Stimulated activated CD8-positive, alpha-beta memory T cell treated with anti-CD3 and anti-CD28 coated beads, Interleukin-7, amount 100 ng/mL, for 24 hours (primary cell): ENCODE results near the gene TMEM63C.

Experiments used
- DNase-seq: peaks from one replicate; pipeline ENCODE4 v3.0.0-alpha.2; 2020; ENCODE audit warnings: low read depth

Gene TMEM63C

DNA sequence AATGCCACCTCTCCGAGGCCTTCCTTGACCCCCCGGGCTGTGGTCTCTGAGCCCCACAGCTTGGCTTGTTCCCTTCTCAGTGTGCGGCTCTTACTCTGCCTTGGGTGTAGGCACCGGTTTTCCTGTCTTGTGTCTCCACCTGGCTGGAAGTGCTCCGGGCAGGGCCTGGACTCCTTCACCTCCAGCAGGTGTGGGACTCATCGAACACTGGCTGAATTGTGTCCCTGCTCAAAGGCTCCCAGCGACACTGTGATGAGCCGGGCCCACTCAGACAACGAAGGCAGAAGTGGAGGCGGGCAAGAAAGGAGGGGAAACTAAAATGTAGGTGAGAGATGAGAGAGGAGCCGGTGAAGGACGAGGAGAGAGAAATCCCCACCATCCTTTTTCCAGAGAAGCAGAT is 18.0 kb downstream of the TMEM63C start:
- DNase-seq: no peak

DNA sequence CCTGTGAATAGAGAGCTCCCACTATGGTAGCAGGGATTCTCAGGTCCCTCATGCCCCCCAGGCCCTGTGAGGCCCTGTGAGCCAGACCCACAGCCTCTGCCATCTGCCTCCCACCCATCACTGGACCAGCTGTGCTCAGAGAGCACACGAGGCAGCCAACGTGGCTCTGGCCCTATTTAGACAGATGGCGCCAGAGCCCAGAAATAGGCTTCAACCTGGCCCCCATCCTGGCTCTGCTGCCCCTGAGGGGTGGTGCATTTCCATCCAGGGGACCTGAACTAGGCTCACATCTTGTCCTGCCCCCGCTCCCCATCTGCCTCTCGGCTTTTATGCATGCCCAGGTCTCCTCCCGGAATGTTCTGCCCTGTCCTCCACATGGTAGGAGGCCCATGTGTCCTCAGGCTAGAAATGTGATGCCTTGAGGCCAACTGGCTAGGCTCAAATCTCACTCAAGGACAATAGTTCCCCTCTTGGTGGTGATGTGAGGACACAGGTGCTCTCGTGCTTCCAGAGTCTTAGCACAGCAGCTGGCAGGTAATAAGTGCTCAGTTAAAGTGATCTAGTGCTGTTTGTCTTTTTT is 18.9 kb downstream of the TMEM63C start:
- DNase-seq: no peak

DNA sequence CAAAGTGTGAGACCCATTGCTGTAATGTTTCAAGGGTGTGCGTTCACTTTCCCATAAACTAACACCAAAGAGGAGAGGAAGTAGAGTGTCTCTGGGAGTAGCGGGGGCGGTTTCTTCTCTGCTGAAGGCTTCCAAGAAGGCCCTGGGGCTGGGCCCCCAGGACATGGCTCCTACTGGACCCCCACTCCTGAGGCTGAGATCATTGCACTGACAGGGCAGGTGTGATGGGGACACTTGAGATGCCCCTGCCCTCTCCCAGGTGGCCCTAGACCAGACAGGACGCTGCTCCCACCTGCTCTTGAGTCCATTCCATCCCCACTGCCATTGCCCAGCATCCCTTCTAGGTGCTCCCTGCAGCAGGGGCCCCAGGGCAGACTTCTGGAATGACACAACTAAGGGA is 20.1 kb downstream of the TMEM63C start:
- no peak for DNase-seq

DNA sequence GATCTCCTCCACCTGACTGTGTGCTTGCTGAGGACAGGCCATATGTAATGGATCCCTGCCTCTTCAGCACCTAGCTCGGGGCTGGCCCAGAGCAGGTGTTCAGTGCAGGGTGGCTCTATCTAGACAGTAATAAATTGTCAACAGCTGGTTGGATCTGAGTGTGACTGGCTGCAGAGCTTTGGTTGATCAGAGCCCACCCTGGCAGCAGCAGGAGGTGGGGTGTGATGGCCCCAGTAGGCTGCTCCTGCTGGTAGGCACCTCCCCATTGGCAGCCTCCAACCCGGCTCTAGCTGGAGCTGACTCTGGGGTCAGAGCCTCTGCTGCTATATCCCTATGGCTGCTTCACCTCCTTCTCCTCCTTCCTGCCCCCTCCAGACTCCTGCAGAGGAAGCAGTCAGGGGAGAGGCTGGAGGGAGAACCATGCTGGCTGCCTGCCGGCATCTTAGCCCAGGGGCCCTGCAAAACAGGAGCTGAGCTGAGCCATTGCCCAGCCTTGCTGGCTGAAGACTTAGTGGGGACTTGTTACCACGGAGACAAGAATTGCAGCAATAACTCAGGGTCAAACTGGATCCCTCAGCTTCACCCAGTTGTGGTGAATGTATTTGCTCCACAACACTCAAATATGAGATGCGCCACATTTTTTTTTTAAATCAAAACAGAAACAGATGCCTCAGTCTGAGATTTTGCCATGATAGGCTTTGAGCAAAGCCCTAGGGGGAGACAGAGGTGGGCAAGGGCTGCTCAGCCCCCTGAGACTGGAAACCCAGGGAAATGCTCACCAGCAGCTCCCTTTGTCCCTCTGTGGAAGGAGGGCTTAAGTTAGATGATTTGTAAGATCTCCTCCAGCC is 22.2 kb downstream of the TMEM63C start:
- no peak for DNase-seq

DNA sequence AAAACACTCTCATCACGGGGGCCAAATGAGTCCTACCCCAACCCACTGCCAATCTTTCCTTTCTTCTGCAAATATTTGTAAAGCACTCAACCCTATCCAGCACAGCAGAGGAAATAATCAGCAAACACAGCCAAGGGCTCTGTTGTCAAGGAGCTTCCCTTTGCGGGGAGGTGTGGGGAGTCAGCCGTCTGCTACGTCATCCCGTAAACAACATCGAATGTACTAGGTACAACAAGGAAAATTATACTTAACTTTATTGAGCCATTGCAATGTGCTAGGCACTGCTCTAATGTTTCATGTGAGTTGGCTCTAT is 22.8 kb downstream of the TMEM63C start:
- DNase-seq: no peak

DNA sequence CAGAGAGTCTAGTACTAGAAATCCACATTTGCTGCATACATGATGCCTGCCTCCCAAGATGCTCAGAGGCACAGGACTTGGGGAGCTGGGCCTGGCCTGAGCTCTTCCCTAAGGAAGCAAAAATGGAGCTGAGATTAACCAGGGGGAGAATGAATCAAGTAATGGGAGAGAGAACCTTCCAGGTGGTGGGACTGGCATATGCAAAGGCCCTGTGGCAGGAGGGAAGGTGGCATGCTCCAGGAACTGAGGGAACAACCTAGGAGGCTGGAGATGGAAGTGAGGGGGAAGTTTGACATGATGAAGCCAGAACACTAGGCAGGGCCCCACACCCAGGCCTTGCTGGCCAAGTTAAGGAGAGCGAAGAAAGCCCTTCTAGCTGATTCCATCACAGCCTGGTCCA is 23.3 kb downstream of the TMEM63C start:
- DNase-seq: no peak

DNA sequence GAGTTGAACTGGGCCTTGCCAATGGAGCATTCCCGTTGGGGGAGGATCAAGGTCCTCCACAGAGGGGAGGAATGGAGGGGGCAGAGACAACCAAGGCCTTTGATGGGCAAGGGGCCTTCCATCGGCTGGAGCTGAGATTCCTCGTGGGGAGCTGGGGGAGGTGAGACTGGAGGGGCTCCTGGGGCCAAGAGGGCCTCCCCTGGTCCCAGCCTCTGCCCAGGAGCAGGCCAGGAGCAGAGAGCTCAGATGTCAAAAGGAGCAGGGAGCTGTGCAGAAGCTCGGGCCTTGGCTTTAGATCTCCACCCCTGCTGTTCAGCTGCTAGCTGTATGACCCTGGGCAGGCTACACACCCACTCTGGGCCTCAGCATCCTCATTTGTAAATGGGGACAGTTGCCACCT is 24.0 kb downstream of the TMEM63C start:
- no peak for DNase-seq

DNA sequence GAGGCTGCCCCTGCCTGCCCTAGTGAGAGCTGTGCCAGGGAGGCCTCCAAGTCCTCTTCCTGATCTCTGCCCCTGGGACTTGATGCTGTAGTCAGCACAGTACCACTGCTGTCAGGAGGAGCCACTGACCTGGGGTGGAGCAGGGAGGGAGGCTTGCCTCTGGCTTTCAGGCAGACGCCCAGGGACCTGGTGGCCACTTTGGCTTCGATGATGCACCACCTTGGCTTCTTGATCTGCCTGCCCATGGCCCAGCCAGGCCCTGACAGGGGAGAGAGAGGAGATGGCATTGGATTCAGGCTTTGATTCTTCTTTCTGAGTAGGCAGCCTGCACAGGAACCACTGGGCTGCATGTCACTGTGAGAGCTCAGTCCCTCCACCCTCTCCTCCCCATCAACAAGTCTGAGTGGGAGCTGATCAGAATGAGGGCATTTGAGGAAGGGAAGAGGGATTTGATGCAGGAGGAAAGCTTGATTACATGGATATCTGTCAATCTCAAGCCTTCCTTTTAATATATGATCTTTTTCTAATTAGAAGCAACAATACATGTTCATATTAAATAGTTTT is 24.7 kb downstream of the TMEM63C start:
- DNase-seq: no peak

DNA sequence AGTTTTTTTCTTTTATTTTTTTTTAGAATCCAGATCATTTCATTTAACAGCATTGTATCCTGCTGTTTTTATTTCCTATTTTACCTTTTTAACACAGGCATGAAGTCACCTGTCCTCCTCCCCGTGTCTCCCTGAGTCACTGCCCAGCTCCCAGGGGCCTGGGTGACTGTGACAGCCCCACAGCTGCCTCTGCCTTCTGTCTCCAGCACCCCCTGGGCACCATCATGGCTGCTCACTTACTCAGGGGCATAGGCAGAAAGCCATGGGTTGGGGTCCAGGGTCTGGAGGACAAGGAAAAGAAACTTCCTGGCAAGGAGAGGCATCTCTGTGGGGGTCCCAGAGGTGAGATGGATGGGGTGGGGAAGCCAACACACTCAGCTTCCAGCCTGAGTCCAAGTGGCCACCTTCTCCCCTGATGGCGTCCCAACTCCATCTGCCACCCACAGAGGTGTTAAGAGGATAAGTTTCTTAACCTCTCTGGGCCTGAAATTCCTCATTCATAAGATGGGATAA is 25.3 kb downstream of the TMEM63C start:
- no peak for DNase-seq

DNA sequence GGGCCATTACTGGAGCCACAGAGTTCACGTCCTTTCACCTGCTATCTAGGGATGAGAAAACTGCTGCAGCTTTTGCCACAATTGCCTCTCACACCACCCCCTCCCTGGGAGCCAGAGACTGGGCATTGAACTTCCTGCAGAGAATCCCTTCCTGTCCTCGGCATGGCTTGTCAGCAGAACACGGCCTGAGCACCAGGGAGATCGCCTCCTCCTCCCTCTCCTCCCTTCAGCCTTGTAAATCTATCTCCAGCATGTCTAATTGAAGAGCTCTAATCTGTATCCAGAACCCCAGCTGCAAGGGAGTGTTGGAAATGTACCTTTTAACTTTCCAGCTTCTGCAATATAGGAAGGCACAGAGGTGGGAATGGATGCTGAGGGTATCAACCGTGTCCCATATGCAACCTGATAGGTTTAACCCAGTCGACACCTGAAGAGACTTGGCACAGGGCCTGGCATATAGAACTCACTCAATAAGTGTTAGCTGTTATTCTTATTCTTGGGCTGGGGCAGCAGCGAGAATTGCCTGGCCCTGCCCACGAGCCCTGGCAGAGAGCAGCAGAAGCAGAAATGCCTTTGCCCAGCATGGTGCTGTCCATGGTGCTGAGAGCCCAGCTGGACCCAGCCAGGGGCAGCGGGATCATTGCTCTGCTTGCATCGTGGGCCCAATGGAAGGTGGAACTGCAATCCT is 26.8 kb downstream of the TMEM63C start:
- DNase-seq: no peak

DNA sequence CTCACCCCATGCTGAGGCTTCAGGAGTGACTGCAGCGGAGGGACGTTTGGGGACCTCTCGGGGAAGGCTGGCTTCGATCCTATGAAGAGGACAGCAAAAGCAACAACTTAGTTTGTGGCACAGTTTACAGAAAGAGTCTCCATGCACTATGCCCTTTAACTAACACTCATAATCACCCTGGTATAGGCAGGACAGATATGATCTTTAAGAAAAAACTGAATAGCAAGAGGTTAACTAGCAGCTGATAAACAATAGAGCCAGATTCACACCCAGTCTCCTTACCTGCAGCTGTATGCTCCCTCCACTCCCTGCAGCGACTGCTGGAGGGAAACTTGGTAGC is 27.4 kb downstream of the TMEM63C start:
- no peak for DNase-seq

DNA sequence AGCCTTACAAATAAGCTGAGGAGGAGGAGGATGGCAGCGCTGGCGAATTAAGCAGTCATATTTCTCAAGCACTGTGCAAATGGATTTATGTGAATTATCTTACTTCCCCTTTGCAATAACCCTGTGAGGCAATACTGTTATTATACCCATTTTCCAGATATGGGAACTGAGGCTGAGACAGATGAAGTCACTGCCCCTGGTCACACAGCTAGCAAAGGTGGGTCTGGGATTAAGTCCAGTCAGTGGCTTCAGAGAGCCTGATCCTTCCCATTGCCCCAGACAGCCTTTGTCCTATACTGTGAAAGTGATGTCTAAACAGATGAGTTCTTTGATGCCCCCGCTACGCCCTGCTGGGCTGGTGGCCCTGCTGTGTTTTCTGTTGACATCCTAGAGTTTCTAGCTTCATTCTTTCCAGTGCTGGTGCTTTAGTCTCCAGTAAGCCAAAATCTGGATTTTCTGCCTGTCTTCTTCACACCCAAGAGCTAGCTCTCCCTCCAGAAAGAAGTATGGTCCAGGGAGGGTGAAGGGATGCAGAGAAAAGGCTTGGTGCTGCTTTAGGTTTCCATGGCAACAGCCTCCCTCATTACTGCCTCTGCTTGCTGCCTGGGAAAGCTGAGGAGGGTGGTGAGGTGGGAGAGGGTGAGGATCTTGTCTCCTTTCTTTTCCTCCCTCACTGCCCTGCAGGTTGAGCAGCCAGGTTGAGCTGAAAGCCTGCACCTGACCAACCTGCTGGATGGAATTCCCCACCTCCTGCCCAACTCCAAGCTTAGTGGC is 30.7 kb downstream of the TMEM63C start:
- no peak for DNase-seq

DNA sequence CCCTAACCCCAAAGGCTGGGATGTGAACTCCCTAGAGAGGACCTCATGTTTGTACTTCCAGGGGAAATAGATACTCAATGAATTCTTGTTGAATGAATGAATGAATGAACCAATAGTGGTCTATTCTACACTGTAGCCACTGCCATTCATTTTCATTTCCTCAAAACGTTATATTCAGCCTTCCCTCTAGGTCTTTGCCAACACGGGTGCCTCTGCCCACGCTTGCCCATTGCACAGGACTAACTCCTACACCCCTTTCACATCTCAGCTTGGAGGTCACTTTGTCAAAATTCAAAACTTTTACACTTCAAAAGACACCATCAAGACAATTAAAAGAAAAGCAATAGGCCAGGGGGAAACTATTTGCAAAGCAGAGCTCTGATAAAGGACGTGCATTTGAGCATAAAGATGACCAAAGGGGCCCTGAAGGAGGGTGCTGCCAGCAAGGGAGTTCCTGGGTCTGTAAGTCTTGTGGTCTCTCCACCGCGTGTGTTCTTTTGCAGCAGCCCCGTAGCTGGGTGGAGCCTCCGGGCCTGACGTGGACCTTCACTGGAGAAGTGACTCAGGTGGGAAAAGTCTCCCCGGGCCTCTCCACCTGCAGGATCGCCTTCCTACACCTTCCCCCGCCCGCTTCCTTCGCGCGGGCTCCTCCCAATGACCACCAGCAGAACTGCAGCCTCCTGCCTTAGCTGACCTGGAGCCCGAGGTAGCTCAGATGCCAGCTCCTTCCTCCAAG is 31.5 kb downstream of the TMEM63C start:
- DNase-seq: no peak

DNA sequence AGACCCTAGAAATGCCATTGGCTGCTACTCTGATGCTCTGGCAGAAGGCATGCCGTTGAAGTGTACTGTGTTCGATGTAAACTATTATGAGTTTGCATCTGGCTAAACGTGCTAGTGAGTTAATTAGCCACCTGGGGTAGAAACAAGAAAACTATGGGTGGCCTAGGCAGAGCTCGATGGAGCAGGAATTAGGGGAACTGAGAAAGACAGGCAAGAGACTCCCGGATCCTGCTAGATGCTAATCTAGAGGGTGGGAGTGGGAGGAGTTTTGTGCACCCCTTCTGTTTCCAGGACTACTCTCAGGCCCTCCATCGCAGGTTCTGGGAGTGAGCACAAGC is 32.0 kb downstream of the TMEM63C start:
- no peak for DNase-seq

DNA sequence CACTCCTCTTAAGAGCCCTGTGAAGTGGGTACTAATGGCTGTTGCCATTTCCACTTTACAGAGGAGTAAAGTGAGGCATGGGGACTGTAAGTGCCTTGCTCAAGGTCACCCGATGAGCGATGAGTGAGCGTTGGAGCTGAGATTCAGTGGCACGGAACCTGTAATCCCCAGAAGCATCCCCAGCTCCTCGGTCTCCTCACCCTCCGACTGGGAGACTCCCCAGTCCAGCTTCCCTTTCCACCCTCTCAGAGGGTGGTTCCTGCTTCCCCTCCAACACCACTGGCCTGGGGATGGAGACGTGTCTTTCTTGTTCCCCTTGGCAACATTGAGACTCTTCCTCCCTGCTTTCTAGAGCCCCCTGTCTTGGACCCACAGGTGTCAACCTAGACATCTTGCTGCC is 32.6 kb downstream of the TMEM63C start:
- DNase-seq: no peak

DNA sequence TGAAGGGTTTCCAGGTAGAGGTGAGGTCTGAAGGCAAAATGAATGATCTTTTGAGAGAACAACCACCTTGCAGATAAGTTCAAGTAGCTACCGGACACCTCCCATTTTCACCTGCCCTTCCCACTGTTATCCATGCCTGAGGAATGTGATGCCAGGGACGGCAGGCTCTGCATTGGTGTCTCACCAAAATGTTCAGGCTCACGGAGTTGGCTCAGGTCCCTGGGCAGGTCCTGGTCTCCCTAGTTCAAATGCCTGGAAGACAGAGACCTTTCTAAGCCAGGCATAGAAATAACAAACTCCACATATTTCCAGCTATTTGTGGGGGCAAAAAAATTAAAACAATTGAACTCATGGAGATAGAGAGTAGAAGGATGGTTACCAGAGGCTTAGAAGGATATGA is 36.0 kb downstream of the TMEM63C start:
- no peak for DNase-seq

DNA sequence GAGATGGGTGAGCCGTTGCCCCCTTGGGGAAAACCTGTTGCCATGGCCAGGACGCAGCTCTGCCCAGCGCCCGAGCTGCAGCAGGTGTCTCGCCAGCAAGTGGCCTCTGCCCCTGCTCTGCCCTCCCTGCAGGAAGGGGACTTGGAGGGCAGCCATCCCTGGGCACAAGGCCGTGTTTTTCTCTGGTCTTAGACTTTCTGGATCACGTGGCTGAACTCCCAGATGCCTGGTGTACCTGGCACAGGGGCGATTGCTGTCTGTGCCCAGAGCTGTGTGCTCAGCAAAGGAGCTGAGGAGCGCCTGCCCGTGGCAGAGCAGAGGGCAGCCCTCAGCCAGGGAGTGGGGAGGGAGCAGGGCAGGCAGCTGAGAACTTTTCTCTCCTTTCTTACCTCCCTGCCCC is 38.0 kb downstream of the TMEM63C start:
- DNase-seq: no peak

DNA sequence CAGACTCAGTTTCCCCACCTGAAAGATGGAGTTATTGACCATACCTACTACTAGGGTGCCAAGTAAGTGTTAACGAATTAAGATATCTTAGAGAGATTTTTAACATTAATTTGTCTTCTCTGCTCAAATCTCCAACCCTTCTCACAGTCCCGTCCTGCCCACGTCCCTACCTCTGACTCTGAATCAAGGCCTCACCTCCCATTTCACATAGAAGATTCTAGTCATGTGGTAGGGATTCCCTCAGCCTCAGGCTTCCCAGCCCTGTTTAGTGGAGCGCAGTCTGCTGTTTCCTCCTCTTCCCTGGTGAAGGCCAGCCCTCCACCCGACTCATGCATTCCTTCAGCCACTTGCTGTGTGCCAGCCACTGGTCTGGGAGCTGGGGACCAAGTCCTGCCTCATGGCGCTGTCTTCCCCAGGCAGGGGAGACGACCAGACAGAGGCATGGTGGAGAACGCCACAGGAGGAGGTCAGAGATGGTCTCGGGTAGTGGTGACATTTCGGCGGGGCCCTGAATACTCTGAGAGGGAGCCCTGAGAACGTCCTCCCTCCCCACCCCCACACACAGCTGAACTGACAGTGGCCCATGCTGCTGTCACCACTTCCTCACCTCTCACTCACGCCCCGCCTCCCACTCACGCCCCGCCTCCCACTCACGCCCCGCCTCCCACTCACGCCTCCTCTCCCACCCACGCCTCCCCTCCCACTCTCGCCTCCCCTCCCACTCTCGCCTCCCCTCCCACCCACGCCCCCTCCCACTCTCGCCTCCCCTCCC is 38.8 kb downstream of the TMEM63C start:
- DNase-seq: no peak

DNA sequence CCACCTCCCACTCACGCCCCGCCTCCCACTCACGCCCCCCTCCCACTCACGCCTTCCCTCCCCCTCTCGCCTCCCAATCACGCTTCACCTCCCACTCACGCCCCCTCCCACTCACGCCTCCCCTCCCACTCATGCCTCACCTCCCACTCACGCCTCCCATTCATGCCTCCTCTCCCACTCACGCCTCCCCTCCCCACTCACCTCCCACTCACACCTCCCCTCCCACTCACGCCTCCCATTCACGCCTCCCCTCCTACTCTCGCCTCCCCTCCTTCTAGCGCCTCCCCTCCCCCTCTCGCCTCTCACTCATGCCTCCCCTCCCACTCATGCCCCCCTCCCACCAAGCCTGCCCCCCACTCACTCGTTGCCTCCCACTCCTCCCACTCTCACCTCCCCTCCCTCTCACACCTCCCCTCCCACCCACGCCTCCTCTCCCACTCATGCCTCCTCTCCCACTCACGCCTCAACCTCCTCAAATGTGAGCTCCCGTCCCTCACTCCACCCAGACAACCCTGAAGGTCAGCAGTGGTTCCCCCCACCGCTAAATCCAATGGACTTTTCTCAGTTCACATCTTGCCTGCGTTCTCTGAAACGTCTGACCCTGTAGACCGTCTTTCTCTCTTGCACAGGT is 39.8 kb downstream of the TMEM63C start:
- DNase-seq: no peak

DNA sequence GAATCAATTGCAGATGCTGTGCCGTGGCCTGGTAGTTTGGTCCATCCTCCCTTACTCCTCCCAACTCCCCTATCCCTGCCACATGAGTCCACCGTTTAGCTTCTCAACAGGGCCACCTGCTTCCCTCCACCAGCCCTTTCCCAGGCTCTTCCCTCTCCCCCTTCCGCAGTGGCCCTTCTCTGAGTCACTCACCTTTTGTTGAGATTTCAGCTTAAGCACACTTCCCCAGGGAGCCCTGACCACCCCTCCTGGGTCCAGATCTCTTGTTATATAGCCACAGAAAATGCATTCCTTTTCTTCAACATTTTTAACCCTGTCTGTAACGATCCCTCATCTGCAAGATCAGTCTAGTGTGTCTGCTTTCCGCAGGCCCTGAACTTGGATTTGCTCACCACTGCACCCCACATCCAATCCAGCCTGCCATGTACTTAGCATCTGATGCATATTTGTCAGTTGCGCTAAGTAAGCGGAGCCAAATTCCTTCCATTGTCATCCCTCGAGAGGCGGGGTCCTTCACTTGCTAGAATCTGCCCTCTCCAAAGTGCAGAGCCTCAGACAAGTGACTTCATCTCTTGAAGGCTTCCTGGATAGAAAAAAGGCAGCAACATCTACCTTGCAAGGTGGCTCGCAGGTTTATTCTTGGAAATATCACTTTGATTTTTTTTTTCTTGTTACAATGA is 41.1 kb downstream of the TMEM63C start:
- no peak for DNase-seq
